Calu3 (cell line): ENCODE data around the gene CYS1. TPM values are rescaled to one million over a fixed set of nuclear protein-coding genes. Genes with fewer than 3 reads are reported as not detected.
A peak's percentile ranks its signal among the peaks of the same experiment; 100 is the strongest.

Source experiments
- BruUV-seq: library from RNA; stranded (reverse); fragments of 400-500 nt; replicated peaks from 2 replicates; lab custom pipeline; 2021; lab: Mats Ljungman, UMichigan
- CTCF ChIA-PET: fragments of 300-600 bp; sonication (Branson Sonifier 250); formaldehyde crosslinking; loops from one replicate; lab custom pipeline; 2022; ENCODE audit warnings: antibody characterized with exemption; lab: Charles Lee
- DNase-seq: peaks from one replicate; pipeline ENCODE4 v3.0.0; 2022
- H3K27ac Mint-ChIP-seq: one replicate; pipeline ENCODE4 v1.8.0; 2022; ENCODE audit warnings: mixed read lengths; ENCODE audit not compliant: unreplicated experiment
- H3K27me3 Mint-ChIP-seq: one replicate; pipeline ENCODE4 v1.8.0; 2022; ENCODE audit warnings: mixed read lengths; ENCODE audit not compliant: unreplicated experiment
- H3K36me3 Mint-ChIP-seq: one replicate; pipeline ENCODE4 v1.8.0; 2022; ENCODE audit warnings: mild to moderate bottlenecking, moderate library complexity, mixed read lengths; ENCODE audit not compliant: insufficient read depth, unreplicated experiment
- H3K4me1 Mint-ChIP-seq: one replicate; pipeline ENCODE4 v1.8.0; 2022; ENCODE audit warnings: mild to moderate bottlenecking, low read depth, mixed read lengths; ENCODE audit not compliant: unreplicated experiment
- H3K4me3 Mint-ChIP-seq: one replicate; pipeline ENCODE4 v1.8.0; 2022; ENCODE audit warnings: mild to moderate bottlenecking, low read depth, moderate library complexity, mixed read lengths; ENCODE audit not compliant: unreplicated experiment
- H3K9me3 Mint-ChIP-seq: one replicate; pipeline ENCODE4 v1.8.0; 2022; ENCODE audit warnings: low read depth, mixed read lengths; ENCODE audit not compliant: unreplicated experiment
- intact Hi-C: fragments of 100-400 bp; cut with micrococcal nuclease; formaldehyde crosslinking; loops from one replicate; pipeline ENCODE4 v1.10.0; 2022; ENCODE audit not compliant: unreplicated experiment
- total RNA-seq: library from RNA; stranded (reverse); gene quantifications from 2 replicates; pipeline ENCODE4 v1.2.3, GENCODE V29; 2022
- TF ChIP-seq, protein P1 (sequence below): fragments of 200-600 bp; IDR thresholded peaks from one replicate; pipeline ENCODE4 v1.8.0; 2022; ENCODE audit warnings: antibody characterized with exemption; ENCODE audit not compliant: unreplicated experiment

The CYS1 gene
- total RNA-seq, 1 experiment from 2014 or later: 4.8 TPM

DNA sequence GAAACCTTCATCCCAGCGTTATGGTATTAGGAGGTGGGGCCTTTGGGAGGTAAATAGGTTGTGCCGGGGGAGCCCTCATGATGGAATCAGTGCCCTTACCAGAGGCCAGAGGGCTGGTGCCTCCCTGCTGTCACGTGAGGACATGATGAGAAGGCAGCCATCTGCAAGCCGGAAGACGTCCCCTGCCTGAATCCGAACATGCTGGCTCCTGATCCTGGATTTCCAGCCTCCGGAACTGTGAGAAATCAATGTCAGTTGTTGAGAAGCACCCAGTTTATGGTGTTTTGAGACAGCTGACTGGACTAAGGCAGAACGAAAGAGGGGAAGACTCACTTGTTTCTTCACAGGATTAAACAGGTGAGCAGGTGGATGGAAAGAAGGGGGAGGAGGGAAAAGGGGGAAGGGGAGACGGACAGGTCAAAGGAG, 49.9 kb downstream of the CYS1 start:
- BruUV-seq: no TSS peak
- Mint-ChIP-seq H3K27me3 (peaks cover 7% of the 10 kb centered on the region), H3K4me3 (no peak overlapping the region), H3K9me3 (no peaks in the 10 kb centered on the region), H3K27ac (no peak overlapping the region), H3K4me1 (no peaks in the 10 kb centered on the region), H3K36me3 (no peaks in the 10 kb centered on the region)
- DNase-seq: no peak
- CTCF ChIA-PET: no interaction called here
- intact Hi-C loops: no loop called here
- TF ChIP-seq, protein P1, sequence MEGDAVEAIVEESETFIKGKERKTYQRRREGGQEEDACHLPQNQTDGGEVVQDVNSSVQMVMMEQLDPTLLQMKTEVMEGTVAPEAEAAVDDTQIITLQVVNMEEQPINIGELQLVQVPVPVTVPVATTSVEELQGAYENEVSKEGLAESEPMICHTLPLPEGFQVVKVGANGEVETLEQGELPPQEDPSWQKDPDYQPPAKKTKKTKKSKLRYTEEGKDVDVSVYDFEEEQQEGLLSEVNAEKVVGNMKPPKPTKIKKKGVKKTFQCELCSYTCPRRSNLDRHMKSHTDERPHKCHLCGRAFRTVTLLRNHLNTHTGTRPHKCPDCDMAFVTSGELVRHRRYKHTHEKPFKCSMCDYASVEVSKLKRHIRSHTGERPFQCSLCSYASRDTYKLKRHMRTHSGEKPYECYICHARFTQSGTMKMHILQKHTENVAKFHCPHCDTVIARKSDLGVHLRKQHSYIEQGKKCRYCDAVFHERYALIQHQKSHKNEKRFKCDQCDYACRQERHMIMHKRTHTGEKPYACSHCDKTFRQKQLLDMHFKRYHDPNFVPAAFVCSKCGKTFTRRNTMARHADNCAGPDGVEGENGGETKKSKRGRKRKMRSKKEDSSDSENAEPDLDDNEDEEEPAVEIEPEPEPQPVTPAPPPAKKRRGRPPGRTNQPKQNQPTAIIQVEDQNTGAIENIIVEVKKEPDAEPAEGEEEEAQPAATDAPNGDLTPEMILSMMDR: no peak

DNA sequence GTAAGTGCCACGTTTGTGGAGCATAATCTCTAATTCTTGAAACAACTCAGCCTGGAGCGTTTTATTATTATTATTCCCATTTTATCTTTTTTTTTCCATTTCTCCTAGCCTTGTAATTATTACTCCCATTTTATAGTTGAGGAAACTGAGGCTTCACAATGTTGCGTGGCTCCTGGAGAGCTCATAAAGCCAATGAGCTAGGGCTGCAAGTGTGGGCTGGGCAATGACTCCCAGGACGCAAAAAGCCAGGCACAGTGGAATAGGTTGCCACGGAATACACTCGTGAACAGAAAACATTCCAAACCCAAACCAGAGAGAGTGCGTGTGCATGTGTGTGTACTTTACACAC, 50.4 kb downstream of the CYS1 start:
- no peaks in the 10 kb centered on the region for H3K36me3 Mint-ChIP-seq
- H3K27ac Mint-ChIP-seq: no peak overlapping the region
- no TSS peak for BruUV-seq
- no peaks in the 10 kb centered on the region for H3K4me1 Mint-ChIP-seq
- intact Hi-C loops: no loop called here
- H3K27me3 Mint-ChIP-seq: peaks cover 9% of the 10 kb centered on the region
- H3K9me3 Mint-ChIP-seq: no peaks in the 10 kb centered on the region
- DNase-seq: no peak
- TF ChIP-seq, protein P1: no peak
- H3K4me3 Mint-ChIP-seq: no peak overlapping the region
- CTCF ChIA-PET: interaction anchor here (0.6 kb wide), 1 partner anchor 88 kb away, joined by 9 read pairs; no protein-coding TSS in a partner anchor

DNA sequence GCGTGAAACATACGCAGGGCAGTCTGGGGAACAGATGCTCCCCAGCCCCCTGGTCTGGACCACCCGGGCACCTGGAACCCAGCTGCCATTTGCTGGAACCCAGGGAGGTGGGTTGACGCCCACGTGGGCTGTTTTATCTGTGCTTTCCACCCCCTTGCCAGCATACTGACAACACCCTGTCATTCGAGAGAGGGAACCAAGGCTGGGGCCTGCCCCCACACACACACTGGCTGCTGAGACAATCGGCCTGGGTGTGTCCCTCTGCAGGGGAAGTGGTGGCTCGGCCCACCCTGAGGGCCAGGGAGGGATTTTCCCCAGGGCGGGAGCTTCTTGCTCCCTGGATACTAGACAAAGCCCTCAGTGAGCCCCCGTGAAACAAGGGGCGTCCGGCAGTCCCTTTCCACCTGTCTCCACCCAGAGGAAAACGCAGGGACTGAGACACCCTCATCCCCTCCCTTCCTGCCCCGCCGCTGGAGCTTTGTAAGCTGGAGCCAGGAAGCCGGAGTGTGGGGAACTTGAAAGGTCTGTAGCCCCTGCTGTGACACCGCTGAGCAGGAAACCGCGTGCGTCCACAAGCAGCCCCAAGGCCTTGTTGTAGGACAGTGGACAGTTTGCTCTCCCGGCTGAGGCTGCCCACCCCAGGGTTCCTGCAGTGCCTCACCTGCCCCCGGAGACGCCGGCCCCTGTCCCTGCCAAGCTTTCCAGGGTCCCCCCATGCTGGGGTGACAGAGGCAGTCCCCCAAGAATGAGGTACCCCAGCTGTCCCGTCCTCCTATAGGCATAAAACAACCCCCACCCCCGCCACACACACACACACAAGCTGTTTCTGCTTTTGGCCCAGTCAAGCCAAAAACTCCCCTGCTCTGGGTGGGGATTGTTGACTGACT, 51.0 kb downstream of the CYS1 start:
- peak; percentile 48 for DNase-seq
- intact Hi-C loops: no loop called here
- CTCF ChIA-PET: interaction anchor here (0.6 kb wide), 2 partner anchors 89 to 225 kb away, joined by 3 to 9 read pairs; no protein-coding TSS in a partner anchor
- Mint-ChIP-seq H3K27ac (no peak overlapping the region), H3K4me1 (no peaks in the 10 kb centered on the region), H3K9me3 (no peaks in the 10 kb centered on the region), H3K27me3 (peaks cover 9% of the 10 kb centered on the region), H3K4me3 (no peak overlapping the region), H3K36me3 (no peaks in the 10 kb centered on the region)
- TF ChIP-seq, protein P1: no peak
- no TSS peak for BruUV-seq

DNA sequence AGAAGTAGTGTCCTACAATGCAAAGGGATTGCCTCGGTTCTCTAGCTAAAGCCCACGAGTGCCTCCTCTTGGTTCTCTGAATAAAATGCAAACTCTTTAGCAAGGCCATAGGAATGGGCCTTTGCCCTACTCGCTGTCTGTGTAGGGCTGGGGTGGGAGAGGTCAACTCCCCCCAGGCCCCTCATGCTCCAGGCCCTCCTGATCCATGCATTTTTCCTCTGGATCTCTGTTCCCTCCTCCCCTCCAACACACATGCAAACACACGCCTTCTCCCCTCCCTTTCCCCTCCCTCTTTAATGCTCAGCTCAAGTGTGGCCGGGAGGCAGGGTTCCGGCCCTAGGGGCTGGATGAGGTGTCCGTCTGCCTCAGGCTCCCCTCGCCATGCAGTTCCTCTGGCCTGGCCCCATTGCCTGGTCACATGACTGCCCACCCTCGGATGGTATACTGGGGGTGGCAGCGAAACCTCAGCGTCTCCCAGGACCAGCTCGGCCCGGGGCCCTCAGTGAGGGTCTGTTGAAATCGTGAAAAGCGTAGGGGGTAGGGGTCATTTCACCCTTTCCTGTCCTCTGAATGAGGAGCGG, 51.7 kb downstream of the CYS1 start:
- Mint-ChIP-seq H3K27me3 (peaks cover 9% of the 10 kb centered on the region), H3K4me3 (no peak overlapping the region), H3K4me1 (no peaks in the 10 kb centered on the region), H3K9me3 (no peaks in the 10 kb centered on the region), H3K27ac (no peak overlapping the region), H3K36me3 (no peaks in the 10 kb centered on the region)
- DNase-seq: no peak
- BruUV-seq: no TSS peak
- TF ChIP-seq, protein P1: no peak
- intact Hi-C loops: no loop called here
- CTCF ChIA-PET: interaction anchor here (0.6 kb wide), 1 partner anchor 224 kb away, joined by 3 read pairs; no protein-coding TSS in a partner anchor
